CD8-positive, alpha-beta memory T cell (primary cell): ENCODE data around the gene M1AP. TPM values are rescaled to one million over a fixed set of nuclear protein-coding genes. Genes with fewer than 3 reads are reported as not detected.

ENCODE experiments used
- CTCF ChIA-PET: fragments of 350-600 bp; sonication (Branson Sonifier 250); formaldehyde crosslinking; loops from one replicate; lab custom pipeline; 2021; ENCODE audit warnings: antibody characterized with exemption; lab: Charles Lee
- POLR2A ChIA-PET: fragments of 350-600 bp; sonication (Branson Sonifier 250); formaldehyde crosslinking; loops from one replicate; lab custom pipeline; 2021; ENCODE audit warnings: antibody characterized with exemption; lab: Charles Lee
- DNase-seq, 5 donors: peaks; one replicate each; pipeline versions ENCODE4 v3.0.0 to v3.0.0-alpha.2; 2020 to 2022; ENCODE audit warnings: mixed read lengths in 1 of 5
- H3K27ac ChIP-seq: one replicate; pipeline ENCODE4 v1.7.0; 2013; ENCODE audit warnings: low read depth, mild to moderate bottlenecking, low read length, moderate library complexity
- H3K27me3 ChIP-seq: 2 replicates; pipeline ENCODE4 v1.7.0; 2013; ENCODE audit warnings: low read length, mild to moderate bottlenecking; ENCODE audit not compliant: insufficient read depth, poor library complexity, severe bottlenecking
- H3K36me3 ChIP-seq: 2 replicates; pipeline ENCODE4 v1.7.0; 2013; ENCODE audit warnings: mild to moderate bottlenecking, low read length, moderate library complexity; ENCODE audit not compliant: insufficient read depth
- H3K4me1 ChIP-seq: 2 replicates; pipeline ENCODE4 v1.7.0; 2013; ENCODE audit warnings: mild to moderate bottlenecking, low read length, moderate library complexity; ENCODE audit not compliant: insufficient read depth
- H3K4me3 ChIP-seq: 2 replicates; pipeline ENCODE4 v1.7.0; 2013; ENCODE audit warnings: mild to moderate bottlenecking, low read length
- H3K9me3 ChIP-seq: 2 replicates; pipeline ENCODE4 v1.7.0; 2013; ENCODE audit warnings: mild to moderate bottlenecking, low read length
- H3K27ac Mint-ChIP-seq, 8 donors: one replicate each; pipeline ENCODE4 v1.8.0; 2020 to 2021; ENCODE audit warnings: mixed read lengths in 8 of 8, mild to moderate bottlenecking in 6 of 8, inconsistent platforms in 3 of 8, moderate library complexity in 3 of 8
- H3K27me3 Mint-ChIP-seq, 2 donors: one replicate each; pipeline ENCODE4 v1.8.0; 2020 to 2021; ENCODE audit warnings: mixed read lengths in 2 of 2, mild to moderate bottlenecking in 1 of 2, moderate library complexity in 1 of 2
- H3K36me3 Mint-ChIP-seq, 3 donors: one replicate each; pipeline ENCODE4 v1.8.0; 2020 to 2021; ENCODE audit warnings: mixed read lengths in 3 of 3, inconsistent platforms in 1 of 3, mild to moderate bottlenecking in 1 of 3
- H3K4me1 Mint-ChIP-seq, 3 donors: one replicate each; pipeline ENCODE4 v1.8.0; 2020 to 2021; ENCODE audit warnings: mixed read lengths in 3 of 3, inconsistent platforms in 1 of 3, mild to moderate bottlenecking in 1 of 3
- H3K4me3 Mint-ChIP-seq, 7 donors: one replicate each; pipeline ENCODE4 v1.8.0; 2020 to 2021; ENCODE audit warnings: mixed read lengths in 7 of 7, mild to moderate bottlenecking in 6 of 7, moderate library complexity in 4 of 7, inconsistent platforms in 2 of 7
- H3K9me3 Mint-ChIP-seq, 5 donors: one replicate each; pipeline ENCODE4 v1.8.0; 2020 to 2022; ENCODE audit warnings: mixed read lengths in 5 of 5, mild to moderate bottlenecking in 3 of 5, moderate library complexity in 2 of 5, inconsistent platforms in 1 of 5
- polyA plus RNA-seq: library from polyadenylated mRNA; unstranded; fragments of 300-500 nt; fragmentation: Illumina TruSeq; gene quantifications from one replicate; pipeline ENCODE4 v1.2.3, GENCODE V29; 2021
- total RNA-seq, 2 experiments: library from RNA; stranded (reverse); gene quantifications; one replicate each; pipeline ENCODE4 v1.2.3, GENCODE V29; 2021

The M1AP gene
- total and polyA plus RNA-seq, 3 experiments from 2014 or later, result 0.39 TPM; not detected in 2

GRCh38 chr2:74603282-74604000 is 44.7 kb downstream of the M1AP start:
- H3K4me1 Mint-ChIP-seq, result peaks cover 0 to 2% (median 0%) of the 10 kb centered on the region in 3 donors
- H3K4me1 ChIP-seq, result no peaks in the 10 kb centered on the region
- H3K36me3 Mint-ChIP-seq, result no peaks in the 10 kb centered on the region
- no peak for DNase-seq
- ChIA-PET CTCF (no interaction called here), POLR2A (interaction anchor here (0.5 kb wide), 1 partner anchor 320 kb away, joined by 4 read pairs; no protein-coding TSS in a partner anchor)
- peaks cover 15 to 35% of the 10 kb centered on the region in 2 donors for H3K27me3 Mint-ChIP-seq
- H3K36me3 ChIP-seq, result no peaks in the 10 kb centered on the region
- no peak overlapping the region for H3K4me3 ChIP-seq
- no peak overlapping the region for H3K27ac ChIP-seq
- no peaks in the 10 kb centered on the region for H3K9me3 Mint-ChIP-seq
- H3K4me3 Mint-ChIP-seq, result no peak overlapping the region
- H3K27ac Mint-ChIP-seq, result peak overlapping the region in 1 of 8 donors; percentile 19
- no peaks in the 10 kb centered on the region for H3K27me3 ChIP-seq
- no peaks in the 10 kb centered on the region for H3K9me3 ChIP-seq

GRCh38 chr2:74602586-74603281 is 45.4 kb downstream of the M1AP start:
- Histone ChIP-seq H3K36me3 (no peaks in the 10 kb centered on the region), H3K4me3 (no peak overlapping the region), H3K27me3 (no peaks in the 10 kb centered on the region), H3K4me1 (no peaks in the 10 kb centered on the region), H3K27ac (no peak overlapping the region), H3K9me3 (no peaks in the 10 kb centered on the region)
- DNase-seq, result no peak
- Mint-ChIP-seq H3K4me3 (no peak overlapping the region), H3K27ac (no peak overlapping the region), H3K4me1 (peaks cover 0 to 2% (median 0%) of the 10 kb centered on the region in 3 donors), H3K27me3 (peaks cover 15 to 35% of the 10 kb centered on the region in 2 donors), H3K9me3 (no peaks in the 10 kb centered on the region), H3K36me3 (no peaks in the 10 kb centered on the region)
- CTCF ChIA-PET, result no interaction called here
- POLR2A ChIA-PET, result no interaction called here

- Histone ChIP-seq H3K4me1 (no peaks in the 10 kb centered on the region), H3K27ac (no peak overlapping the region), H3K4me3 (no peak overlapping the region), H3K27me3 (no peaks in the 10 kb centered on the region), H3K36me3 (no peaks in the 10 kb centered on the region), H3K9me3 (no peaks in the 10 kb centered on the region)
- peaks cover 16 to 49% of the 10 kb centered on the region in 2 donors for H3K27me3 Mint-ChIP-seq
- DNase-seq, result no peak
- H3K4me1 Mint-ChIP-seq, result peaks cover 0 to 2% (median 0%) of the 10 kb centered on the region in 3 donors
- H3K9me3 Mint-ChIP-seq, result no peaks in the 10 kb centered on the region
- ChIA-PET POLR2A (no interaction called here), CTCF (interaction anchor here (0.8 kb wide), 1 partner anchor 11 kb away, joined by 3 read pairs; no protein-coding TSS in a partner anchor)
- no peaks in the 10 kb centered on the region for H3K36me3 Mint-ChIP-seq
- no peak overlapping the region for H3K4me3 Mint-ChIP-seq
- no peak overlapping the region for H3K27ac Mint-ChIP-seq
These were observed 48.5 kb downstream of the M1AP start for GRCh38 chr2:74599676-74600075.

GRCh38 chr2:74597410-74597809 is 50.7 kb downstream of the M1AP start:
- no peaks in the 10 kb centered on the region for H3K9me3 Mint-ChIP-seq
- no peak for DNase-seq
- no peaks in the 10 kb centered on the region for H3K36me3 Mint-ChIP-seq

GRCh38 chr2:74596584-74596983 is 51.5 kb downstream of the M1AP start:
- Mint-ChIP-seq H3K9me3 (no peaks in the 10 kb centered on the region), H3K36me3 (no peaks in the 10 kb centered on the region), H3K27ac (no peak overlapping the region), H3K4me1 (no peaks in the 10 kb centered on the region), H3K4me3 (no peak overlapping the region), H3K27me3 (peaks cover 15 to 50% of the 10 kb centered on the region in 2 donors)
- DNase-seq, result no peak
- POLR2A ChIA-PET, result no interaction called here
- Histone ChIP-seq H3K27ac (no peak overlapping the region), H3K9me3 (no peaks in the 10 kb centered on the region), H3K27me3 (peaks cover 5% of the 10 kb centered on the region), H3K36me3 (no peaks in the 10 kb centered on the region), H3K4me1 (no peaks in the 10 kb centered on the region), H3K4me3 (no peak overlapping the region)
- CTCF ChIA-PET, result interaction anchor here (0.8 kb wide), 1 partner anchor 14 kb away, joined by 3 read pairs; no protein-coding TSS in a partner anchor

More at GRCh38 chr2:74597410-74597809, 50.7 kb downstream of the M1AP start:
- no peaks in the 10 kb centered on the region for H3K4me1 Mint-ChIP-seq
- POLR2A ChIA-PET, result no interaction called here
- no peaks in the 10 kb centered on the region for H3K36me3 ChIP-seq
- H3K27me3 Mint-ChIP-seq, result peaks cover 15 to 51% of the 10 kb centered on the region in 2 donors
- H3K27ac Mint-ChIP-seq, result no peak overlapping the region
- H3K4me3 Mint-ChIP-seq, result no peak overlapping the region
- no peaks in the 10 kb centered on the region for H3K4me1 ChIP-seq
- no peaks in the 10 kb centered on the region for H3K9me3 ChIP-seq
- H3K27me3 ChIP-seq, result peaks cover 5% of the 10 kb centered on the region
- H3K27ac ChIP-seq, result no peak overlapping the region
- H3K4me3 ChIP-seq, result no peak overlapping the region
- CTCF ChIA-PET, result no interaction called here

- Histone ChIP-seq H3K27me3 (peaks cover 5% of the 10 kb centered on the region), H3K4me1 (no peaks in the 10 kb centered on the region), H3K36me3 (no peaks in the 10 kb centered on the region), H3K27ac (no peak overlapping the region), H3K4me3 (no peak overlapping the region), H3K9me3 (no peaks in the 10 kb centered on the region)
- ChIA-PET CTCF (no interaction called here), POLR2A (no interaction called here)
- Mint-ChIP-seq H3K4me3 (no peak overlapping the region), H3K27ac (peak overlapping the region in 1 of 8 donors; percentile 3), H3K36me3 (no peaks in the 10 kb centered on the region), H3K4me1 (no peaks in the 10 kb centered on the region), H3K9me3 (no peaks in the 10 kb centered on the region), H3K27me3 (peaks cover 11 to 52% of the 10 kb centered on the region in 2 donors)
- DNase-seq, result no peak
These were observed 54.0 kb downstream of the M1AP start for GRCh38 chr2:74593826-74594772.

- no peak overlapping the region for H3K27ac Mint-ChIP-seq
- no peaks in the 10 kb centered on the region for H3K9me3 Mint-ChIP-seq
These were observed 59.5 kb downstream of the M1AP start for GRCh38 chr2:74588664-74589063.

More at GRCh38 chr2:74588664-74589063, 59.5 kb downstream of the M1AP start:
- Mint-ChIP-seq H3K4me3 (no peak overlapping the region), H3K27me3 (peaks cover 5 to 26% of the 10 kb centered on the region in 2 donors), H3K36me3 (no peaks in the 10 kb centered on the region), H3K4me1 (peaks cover 0 to 8% (median 5%) of the 10 kb centered on the region in 3 donors)
- Histone ChIP-seq H3K27ac (no peak overlapping the region), H3K9me3 (no peaks in the 10 kb centered on the region), H3K36me3 (no peaks in the 10 kb centered on the region), H3K27me3 (peaks cover 5% of the 10 kb centered on the region), H3K4me3 (no peak overlapping the region), H3K4me1 (no peaks in the 10 kb centered on the region)
- ChIA-PET CTCF (interaction anchor here (0.6 to 6.9 kb wide), 14 partner anchors 11 to 765 kb away, joined by 3 to 68 read pairs (median 4); partner anchors contain the start of genes CCDC142, DCTN1, INO80B and TTC31), POLR2A (no interaction called here)
- no peak for DNase-seq
